BLaER1 (cell line): ENCODE measurements around the gene DPM2.
A peak's percentile ranks its signal among the peaks of the same experiment; 100 is the strongest.

ENCODE experiments used
- H3K27ac ChIP-seq: shearing (Covaris generic); formaldehyde crosslinking; 2 replicates; pipeline ENCODE4 v1.8.1; 2022
- H3K27me3 ChIP-seq: shearing (Covaris generic); formaldehyde crosslinking; 2 replicates; pipeline ENCODE4 v1.8.1; 2022
- H3K36me3 ChIP-seq: shearing (Covaris generic); formaldehyde crosslinking; 2 replicates; pipeline ENCODE4 v1.8.1; 2022
- H3K4me1 ChIP-seq: shearing (Covaris generic); formaldehyde crosslinking; 2 replicates; pipeline ENCODE4 v1.8.1; 2022
- H3K4me2 ChIP-seq: shearing (Covaris generic); formaldehyde crosslinking; 2 replicates; pipeline ENCODE4 v1.8.1; 2022
- H3K4me3 ChIP-seq: shearing (Covaris generic); formaldehyde crosslinking; 2 replicates; pipeline ENCODE4 v1.8.1; 2022
- H3K9ac ChIP-seq: shearing (Covaris generic); formaldehyde crosslinking; 2 replicates; pipeline ENCODE4 v1.8.1; 2022
- H3K9me3 ChIP-seq: shearing (Covaris generic); formaldehyde crosslinking; 2 replicates; pipeline ENCODE4 v1.8.1; 2022
- H4K20me1 ChIP-seq: shearing (Covaris generic); formaldehyde crosslinking; 2 replicates; pipeline ENCODE4 v1.8.1; 2022
- Cebpa-rat ChIP-seq: shearing (Covaris generic); IDR thresholded peaks from 2 replicates; pipeline ENCODE4 v1.8.1; 2022

The DPM2 gene

GRCh38 chr9:127966416-127967150 lies 28.9 kb upstream of the DPM2 start:
- Histone ChIP-seq H3K36me3 (no peaks in the 10 kb centered on the region), H3K9me3 (no peaks in the 10 kb centered on the region), H3K27me3 (no peaks in the 10 kb centered on the region), H3K9ac (peak overlapping the region; percentile 1; the same call in 1 of the 2 replicates), H3K4me2 (peak overlapping the region; percentile 61), H3K4me3 (no peak overlapping the region), H3K27ac (peak overlapping the region; percentile 22; the same call in 1 of the 2 replicates), H3K4me1 (peaks cover 70% of the 10 kb centered on the region), H4K20me1 (peaks cover 100% of the 10 kb centered on the region)
- no peak for TF ChIP-seq Cebpa-rat

GRCh38 chr9:127965953-127966352 lies 28.3 kb upstream of the DPM2 start:
- Histone ChIP-seq H3K9me3 (no peaks in the 10 kb centered on the region), H3K4me2 (peak overlapping the region; percentile 61), H3K36me3 (no peaks in the 10 kb centered on the region), H4K20me1 (peaks cover 100% of the 10 kb centered on the region), H3K27ac (peak overlapping the region; percentile 62), H3K4me3 (no peak overlapping the region), H3K4me1 (peaks cover 68% of the 10 kb centered on the region), H3K9ac (peak overlapping the region; percentile 1; the same call in 1 of the 2 replicates), H3K27me3 (no peaks in the 10 kb centered on the region)
- no peak for TF ChIP-seq Cebpa-rat

- no peak for TF ChIP-seq Cebpa-rat
- Histone ChIP-seq H3K4me3 (no peak overlapping the region), H3K36me3 (no peaks in the 10 kb centered on the region), H4K20me1 (peaks cover 99% of the 10 kb centered on the region), H3K4me1 (peaks cover 53% of the 10 kb centered on the region), H3K9ac (no peak overlapping the region), H3K27me3 (no peaks in the 10 kb centered on the region), H3K4me2 (no peak overlapping the region), H3K9me3 (no peaks in the 10 kb centered on the region), H3K27ac (peak overlapping the region; percentile 7; the same call in 1 of the 2 replicates)
Measured at GRCh38 chr9:127963359-127964064, 25.9 kb upstream of the DPM2 start.

- no peak for TF ChIP-seq Cebpa-rat
- no peaks in the 10 kb centered on the region for H3K27me3 ChIP-seq
- H3K4me1 ChIP-seq, result peaks cover 48% of the 10 kb centered on the region
- H3K4me2 ChIP-seq, result no peak overlapping the region
- H3K9me3 ChIP-seq, result no peaks in the 10 kb centered on the region
- peaks cover 94% of the 10 kb centered on the region for H4K20me1 ChIP-seq
- H3K4me3 ChIP-seq, result no peak overlapping the region
- H3K27ac ChIP-seq, result peak overlapping the region; percentile 7; the same call in 1 of the 2 replicates
- no peak overlapping the region for H3K9ac ChIP-seq
- no peaks in the 10 kb centered on the region for H3K36me3 ChIP-seq
Measured at GRCh38 chr9:127963041-127963358, 25.3 kb upstream of the DPM2 start.

DNA sequence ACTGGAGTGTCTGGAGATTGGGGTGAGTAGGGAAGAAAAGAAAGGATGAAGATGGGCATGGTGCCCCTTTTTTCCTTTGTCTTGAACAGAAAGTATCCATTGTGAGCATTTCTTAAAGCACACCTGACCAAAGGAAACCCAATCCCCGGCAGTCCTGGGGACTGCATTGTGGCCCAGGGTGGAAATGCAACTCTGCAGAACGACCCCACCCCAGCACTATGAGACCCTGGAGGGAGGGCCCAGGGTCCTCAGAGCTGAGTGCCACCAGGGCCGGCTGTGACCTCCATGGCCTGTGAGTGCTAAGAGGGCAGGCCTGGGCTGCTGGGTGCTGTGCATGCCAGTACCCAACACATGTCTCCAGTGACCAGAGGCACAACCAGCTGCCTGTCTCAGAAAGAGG lies 24.6 kb upstream of the DPM2 start:
- Histone ChIP-seq H3K36me3 (no peaks in the 10 kb centered on the region), H3K27ac (no peak overlapping the region), H3K9ac (no peak overlapping the region), H3K4me1 (peaks cover 41% of the 10 kb centered on the region), H3K4me2 (no peak overlapping the region), H3K9me3 (no peaks in the 10 kb centered on the region), H3K27me3 (no peaks in the 10 kb centered on the region), H3K4me3 (no peak overlapping the region), H4K20me1 (peaks cover 93% of the 10 kb centered on the region)
- no peak for TF ChIP-seq Cebpa-rat

DNA sequence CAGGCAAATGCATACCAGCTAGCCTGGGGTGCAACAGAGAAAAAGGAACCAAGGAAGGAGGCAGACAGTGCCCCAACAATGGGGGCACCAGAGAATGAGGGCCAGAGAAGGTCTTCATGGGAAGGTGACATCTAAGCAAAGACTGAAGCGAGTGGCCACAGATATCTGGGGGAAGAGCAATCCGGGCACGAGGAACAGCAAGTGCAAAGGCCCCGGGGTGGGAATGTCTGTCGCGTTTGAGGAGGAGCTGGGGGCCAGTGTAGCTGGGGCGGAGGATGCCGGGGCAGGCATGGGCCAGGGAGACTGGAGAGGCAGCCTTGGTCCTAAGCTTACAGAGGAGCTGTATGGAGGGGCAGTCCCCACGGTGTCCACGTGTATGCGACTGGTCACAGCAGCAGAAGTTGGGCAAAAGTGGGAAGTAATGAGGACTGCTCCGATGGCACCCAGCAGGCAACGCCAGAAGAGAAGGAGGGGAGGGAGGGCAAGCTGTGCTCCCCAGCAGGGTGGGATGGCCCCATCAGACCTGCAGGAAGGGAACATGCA lies 24.0 kb upstream of the DPM2 start:
- peaks cover 35% of the 10 kb centered on the region for H3K4me1 ChIP-seq
- peaks cover 93% of the 10 kb centered on the region for H4K20me1 ChIP-seq
- TF ChIP-seq Cebpa-rat, result no peak
- H3K27me3 ChIP-seq, result no peaks in the 10 kb centered on the region
- H3K4me2 ChIP-seq, result no peak overlapping the region
- H3K36me3 ChIP-seq, result no peaks in the 10 kb centered on the region
- no peaks in the 10 kb centered on the region for H3K9me3 ChIP-seq
- H3K27ac ChIP-seq, result no peak overlapping the region
- H3K9ac ChIP-seq, result no peak overlapping the region
- no peak overlapping the region for H3K4me3 ChIP-seq

DNA sequence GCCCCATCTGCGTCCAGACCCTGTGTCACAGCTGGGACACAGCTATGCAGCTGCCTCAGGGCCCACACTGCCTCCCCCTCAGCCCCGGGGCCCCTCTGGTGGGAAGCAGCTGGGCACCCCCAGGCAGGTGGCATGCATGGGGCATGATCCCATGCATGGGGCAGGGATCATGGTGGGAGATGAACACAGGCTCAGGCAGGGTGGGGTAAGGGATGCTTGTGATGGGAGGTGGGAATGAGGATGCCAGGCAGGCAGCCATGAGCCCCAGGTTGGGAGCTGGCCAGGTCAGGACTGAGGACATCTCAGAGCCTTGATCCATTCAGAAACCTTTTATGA lies 23.5 kb upstream of the DPM2 start:
- H4K20me1 ChIP-seq, result peaks cover 93% of the 10 kb centered on the region

GRCh38 chr9:127960410-127961154 lies 22.9 kb upstream of the DPM2 start:
- H3K4me2 ChIP-seq, result no peak overlapping the region
- peaks cover 28% of the 10 kb centered on the region for H3K4me1 ChIP-seq
- no peak overlapping the region for H3K9ac ChIP-seq
- H3K27me3 ChIP-seq, result no peaks in the 10 kb centered on the region
- H3K9me3 ChIP-seq, result no peaks in the 10 kb centered on the region
- peaks cover 93% of the 10 kb centered on the region for H4K20me1 ChIP-seq
- H3K4me3 ChIP-seq, result no peak overlapping the region
- no peak overlapping the region; the same call in 1 of the 2 replicates for H3K27ac ChIP-seq
- TF ChIP-seq Cebpa-rat, result no peak
- H3K36me3 ChIP-seq, result no peaks in the 10 kb centered on the region

More for the DNA sequence above, 23.5 kb upstream of the DPM2 start:
- H3K4me1 ChIP-seq, result peaks cover 29% of the 10 kb centered on the region
- no peak overlapping the region for H3K4me3 ChIP-seq
- no peaks in the 10 kb centered on the region for H3K36me3 ChIP-seq
- TF ChIP-seq Cebpa-rat, result no peak
- no peak overlapping the region for H3K4me2 ChIP-seq
- H3K9ac ChIP-seq, result no peak overlapping the region
- no peaks in the 10 kb centered on the region for H3K9me3 ChIP-seq
- H3K27ac ChIP-seq, result no peak overlapping the region
- H3K27me3 ChIP-seq, result no peaks in the 10 kb centered on the region

DNA sequence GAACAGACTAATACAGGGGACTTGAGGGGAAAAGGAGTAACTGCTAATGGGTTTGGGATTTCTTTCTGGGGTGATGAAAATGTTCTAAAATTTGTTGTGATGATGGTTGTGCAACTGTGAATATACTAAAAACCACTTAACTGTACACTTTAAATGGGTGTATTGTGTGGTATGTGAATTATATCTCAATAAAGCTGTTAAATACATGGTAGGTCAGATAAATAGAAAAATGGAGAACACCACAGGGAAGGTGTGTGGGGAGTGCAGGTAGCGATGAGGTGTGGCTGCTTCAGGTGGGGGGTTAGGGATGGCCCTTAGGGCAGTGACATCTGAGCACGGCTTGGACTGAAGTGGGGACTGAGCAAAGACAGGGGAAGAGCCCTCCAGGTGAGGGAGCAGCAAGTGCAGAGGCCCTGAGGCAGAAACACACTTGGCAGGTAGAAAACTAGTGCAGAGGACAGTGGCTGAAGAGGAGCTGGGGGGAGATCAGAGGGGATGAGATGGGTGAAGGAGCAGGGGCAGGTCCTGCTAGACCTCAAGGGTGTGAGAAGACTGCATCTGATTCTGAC lies 22.3 kb upstream of the DPM2 start:
- Histone ChIP-seq H3K36me3 (no peaks in the 10 kb centered on the region), H3K4me2 (no peak overlapping the region), H3K4me1 (peaks cover 28% of the 10 kb centered on the region), H3K9me3 (no peaks in the 10 kb centered on the region), H3K4me3 (no peak overlapping the region), H4K20me1 (peaks cover 93% of the 10 kb centered on the region), H3K27ac (no peak overlapping the region; the same call in 1 of the 2 replicates), H3K9ac (no peak overlapping the region), H3K27me3 (no peaks in the 10 kb centered on the region)
- TF ChIP-seq Cebpa-rat, result no peak
